Tibial artery (tissue), 4 donors: ENCODE results near the gene KMT2B.

Experiments
- DNase-seq, 2 donors: peaks; one replicate each; pipeline ENCODE4 v3.0.0-alpha.2; 2019
- H3K27ac ChIP-seq, 2 donors: fragments of 200-600 bp; sonication (generic) in 1 of 2; 1 replicate in 1 of 2; 2 replicates in 1 of 2; pipeline ENCODE4 v1.5.1; 2018 to 2019; ENCODE audit warnings: mild to moderate bottlenecking in 1 of 2
- H3K27me3 ChIP-seq, 2 donors: fragments of 200-600 bp; sonication (generic) in 1 of 2; one replicate each; pipeline versions ENCODE4 v1.5.1 to v1.6.0; 2016 to 2019
- H3K36me3 ChIP-seq, 3 donors: fragments of 200-600 bp; sonication (generic) in 2 of 3; one replicate each; pipeline ENCODE4 v1.5.1; 2016 to 2019; ENCODE audit warnings: mild to moderate bottlenecking in 2 of 3
- H3K4me1 ChIP-seq, 4 donors: fragments of 200-600 bp; sonication (generic) in 2 of 4; 1 replicate in 3 of 4; 2 replicates in 1 of 4; pipeline ENCODE4 v1.5.1; 2016 to 2019
- H3K4me3 ChIP-seq, 2 donors: fragments of 200-600 bp; sonication (generic) in 1 of 2; 1 replicate in 1 of 2; 2 replicates in 1 of 2; pipeline ENCODE4 v1.5.1; 2018 to 2019; ENCODE audit warnings: mild to moderate bottlenecking in 2 of 2
- H3K9me3 ChIP-seq, 3 donors: fragments of 200-600 bp; sonication (generic) in 1 of 3; one replicate each; pipeline ENCODE4 v1.5.1; 2016 to 2019
- intact Hi-C: fragments of 100-400 bp; cut with DNase I; formaldehyde crosslinking; loops from one replicate; pipeline ENCODE4 v1.15.0; 2023; ENCODE audit warnings: low total_unique reads
- TF ChIP-seq, protein P1 (sequence below), 2 experiments: fragments of 200-600 bp in 1 of 2; fragments of 450-650 bp in 1 of 2; IDR thresholded peaks; one replicate each; pipeline ENCODE4 v1.5.1; 2017 to 2019; ENCODE audit warnings: antibody characterized with exemption in 2 of 2, mild to moderate bottlenecking in 1 of 2, moderate library complexity in 1 of 2

KMT2B gene

DNA sequence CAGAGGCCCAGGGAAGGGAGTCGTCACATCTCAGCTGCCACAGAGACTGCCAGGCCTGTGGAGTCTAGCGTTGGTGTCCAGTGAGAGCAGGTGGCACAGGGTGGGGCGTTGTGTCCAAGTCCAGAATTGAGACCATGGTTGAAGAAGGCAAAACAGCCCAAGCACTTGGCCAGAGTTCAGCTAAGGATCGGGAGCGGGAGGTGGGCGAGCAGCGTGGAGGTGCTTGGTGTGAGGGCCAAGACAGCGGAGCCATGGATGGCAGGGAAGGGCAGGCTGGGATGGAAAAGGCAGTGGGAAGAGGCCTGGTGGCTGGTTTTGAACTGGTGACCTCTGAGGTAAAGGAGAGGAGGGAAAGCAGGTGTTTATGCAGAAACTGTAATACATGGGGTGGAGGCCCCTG, 16.5 kb downstream of the KMT2B start:
- DNase-seq, result no peak

DNA sequence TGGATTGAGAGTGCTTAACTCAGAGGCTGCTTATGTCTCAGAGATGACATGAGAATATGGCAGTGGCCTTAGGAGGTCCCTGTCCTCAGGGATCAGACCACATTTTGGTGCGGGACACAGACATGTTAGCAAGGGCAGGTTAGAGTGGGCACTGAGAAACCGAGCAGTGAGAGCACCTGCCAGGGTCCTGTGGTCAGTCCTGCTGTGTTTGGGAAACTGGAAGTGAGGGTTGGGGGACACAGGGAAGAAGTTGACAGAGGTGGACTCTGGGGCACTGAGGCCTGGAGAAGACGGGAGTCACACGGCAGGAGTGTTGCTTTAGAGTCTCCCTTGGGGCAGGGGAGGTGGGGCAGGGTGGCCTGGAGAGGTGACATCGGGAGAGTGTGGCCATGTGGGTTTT, 17.1 kb downstream of the KMT2B start:
- intact Hi-C loops, result no loop called here
- Histone ChIP-seq H3K27ac (no peak overlapping the region), H3K4me3 (no peak overlapping the region), H3K27me3 (no peaks in the 10 kb centered on the region), H3K36me3 (peaks cover 45 to 93% (median 89%) of the 10 kb centered on the region in 3 donors), H3K4me1 (peaks cover 0 to 9% (median 7%) of the 10 kb centered on the region in 4 donors), H3K9me3 (no peaks in the 10 kb centered on the region)
- TF ChIP-seq, protein P1, sequence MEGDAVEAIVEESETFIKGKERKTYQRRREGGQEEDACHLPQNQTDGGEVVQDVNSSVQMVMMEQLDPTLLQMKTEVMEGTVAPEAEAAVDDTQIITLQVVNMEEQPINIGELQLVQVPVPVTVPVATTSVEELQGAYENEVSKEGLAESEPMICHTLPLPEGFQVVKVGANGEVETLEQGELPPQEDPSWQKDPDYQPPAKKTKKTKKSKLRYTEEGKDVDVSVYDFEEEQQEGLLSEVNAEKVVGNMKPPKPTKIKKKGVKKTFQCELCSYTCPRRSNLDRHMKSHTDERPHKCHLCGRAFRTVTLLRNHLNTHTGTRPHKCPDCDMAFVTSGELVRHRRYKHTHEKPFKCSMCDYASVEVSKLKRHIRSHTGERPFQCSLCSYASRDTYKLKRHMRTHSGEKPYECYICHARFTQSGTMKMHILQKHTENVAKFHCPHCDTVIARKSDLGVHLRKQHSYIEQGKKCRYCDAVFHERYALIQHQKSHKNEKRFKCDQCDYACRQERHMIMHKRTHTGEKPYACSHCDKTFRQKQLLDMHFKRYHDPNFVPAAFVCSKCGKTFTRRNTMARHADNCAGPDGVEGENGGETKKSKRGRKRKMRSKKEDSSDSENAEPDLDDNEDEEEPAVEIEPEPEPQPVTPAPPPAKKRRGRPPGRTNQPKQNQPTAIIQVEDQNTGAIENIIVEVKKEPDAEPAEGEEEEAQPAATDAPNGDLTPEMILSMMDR (IDR thresholded peaks at IDR 0.05), result no peak
- DNase-seq, result no peak

More for the DNA sequence above, 16.5 kb downstream of the KMT2B start:
- Histone ChIP-seq H3K27me3 (no peaks in the 10 kb centered on the region), H3K4me1 (peaks cover 0 to 3% (median under 1%) of the 10 kb centered on the region in 4 donors), H3K27ac (no peak overlapping the region), H3K9me3 (no peaks in the 10 kb centered on the region), H3K4me3 (no peak overlapping the region), H3K36me3 (peaks cover 51 to 99% (median 95%) of the 10 kb centered on the region in 3 donors)
- TF ChIP-seq, protein P1 (IDR thresholded peaks at IDR 0.05), result no peak
- intact Hi-C loops, result no loop called here

DNA sequence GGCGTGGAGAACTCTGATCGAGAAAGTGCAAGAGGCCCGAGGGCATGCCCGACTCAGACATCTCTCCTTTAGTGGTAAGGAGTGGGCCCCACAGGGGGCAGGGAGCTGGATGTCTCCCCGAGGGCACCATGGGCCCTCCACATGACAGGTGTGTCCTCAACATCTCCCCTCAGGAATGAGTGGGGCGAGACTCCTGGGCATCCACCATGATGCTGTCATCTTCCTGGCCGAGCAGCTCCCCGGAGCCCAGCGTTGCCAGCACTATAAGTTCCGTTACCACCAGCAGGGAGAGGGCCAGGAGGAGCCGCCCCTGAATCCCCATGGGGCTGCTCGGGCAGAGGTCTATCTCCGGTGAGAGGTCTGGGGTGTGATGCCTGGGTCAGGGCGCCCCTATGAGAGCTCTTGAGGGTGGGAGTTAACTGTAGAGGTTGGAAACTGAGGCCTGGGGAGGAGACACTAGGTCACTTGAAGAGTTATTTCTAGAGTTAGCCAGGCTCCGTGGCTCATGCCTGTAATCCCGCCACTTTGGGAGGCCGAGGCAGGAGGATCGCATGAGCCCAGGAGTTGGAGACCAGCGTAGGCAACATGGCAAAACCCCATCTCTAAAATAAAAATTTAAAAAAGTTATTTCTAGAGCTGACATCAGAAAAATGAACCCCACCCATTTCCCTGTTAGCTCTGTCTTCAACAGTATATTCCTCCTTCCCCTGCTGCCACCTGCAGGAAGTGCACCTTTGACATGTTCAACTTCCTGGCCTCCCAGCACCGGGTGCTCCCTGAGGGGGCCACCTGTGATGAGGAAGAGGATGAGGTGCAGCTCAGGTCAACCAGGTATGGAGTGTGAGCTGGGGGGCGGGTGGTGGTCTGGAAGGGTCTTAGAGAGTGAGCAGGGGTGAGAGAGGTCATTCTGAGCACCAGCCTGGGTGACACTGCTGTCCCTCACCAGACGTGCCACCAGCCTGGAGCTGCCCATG, 19.4 kb downstream of the KMT2B start:
- Histone ChIP-seq H3K9me3 (no peaks in the 10 kb centered on the region), H3K27ac (no peak overlapping the region), H3K4me3 (no peak overlapping the region), H3K4me1 (peaks cover 0 to 23% (median 14%) of the 10 kb centered on the region in 4 donors), H3K36me3 (peaks cover 22 to 70% (median 66%) of the 10 kb centered on the region in 3 donors), H3K27me3 (no peaks in the 10 kb centered on the region)
- DNase-seq, result no peak
- intact Hi-C loops, result no loop called here
- TF ChIP-seq, protein P1 (IDR thresholded peaks at IDR 0.05), result no peak

DNA sequence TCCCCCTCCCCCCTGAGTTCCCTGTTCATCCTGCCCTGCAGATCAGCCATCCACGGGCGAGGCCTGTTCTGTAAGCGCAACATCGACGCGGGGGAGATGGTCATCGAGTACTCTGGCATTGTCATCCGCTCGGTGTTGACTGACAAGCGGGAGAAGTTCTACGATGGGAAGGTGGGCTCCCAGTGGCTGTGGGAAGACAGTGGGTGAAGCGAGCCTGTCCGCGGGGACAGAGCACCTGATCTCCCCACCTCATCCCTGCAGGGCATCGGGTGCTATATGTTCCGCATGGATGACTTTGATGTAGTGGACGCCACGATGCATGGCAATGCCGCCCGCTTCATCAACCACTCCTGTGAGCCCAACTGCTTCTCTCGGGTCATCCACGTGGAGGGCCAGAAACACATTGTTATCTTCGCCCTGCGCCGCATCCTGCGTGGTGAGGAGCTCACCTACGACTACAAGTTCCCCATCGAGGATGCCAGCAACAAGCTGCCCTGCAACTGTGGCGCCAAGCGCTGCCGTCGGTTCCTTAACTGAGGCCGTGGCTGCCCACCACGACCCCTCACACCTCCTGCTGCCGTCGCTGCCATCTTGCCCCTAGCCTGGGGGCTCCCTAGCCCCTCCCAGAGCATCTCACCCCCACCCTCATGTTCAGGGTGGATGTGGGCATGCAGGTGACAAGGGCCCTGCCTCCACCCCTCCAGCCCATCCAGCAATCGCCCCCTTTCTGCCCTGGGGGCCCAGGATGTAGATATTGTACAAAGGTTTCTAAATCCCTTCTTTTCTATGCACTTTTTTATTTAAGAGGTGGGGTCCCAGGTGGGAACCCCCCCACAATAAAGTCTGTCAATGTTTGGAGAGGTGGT, 20.5 kb downstream of the KMT2B start:
- intact Hi-C loops, result no loop called here
- Histone ChIP-seq H3K27ac (no peak overlapping the region), H3K4me1 (peaks cover 0 to 23% (median 14%) of the 10 kb centered on the region in 4 donors), H3K36me3 (peaks cover 15 to 66% (median 55%) of the 10 kb centered on the region in 3 donors), H3K27me3 (no peaks in the 10 kb centered on the region), H3K4me3 (no peak overlapping the region), H3K9me3 (no peaks in the 10 kb centered on the region)
- TF ChIP-seq, protein P1 (IDR thresholded peaks at IDR 0.05), result no peak
- no peak for DNase-seq

DNA sequence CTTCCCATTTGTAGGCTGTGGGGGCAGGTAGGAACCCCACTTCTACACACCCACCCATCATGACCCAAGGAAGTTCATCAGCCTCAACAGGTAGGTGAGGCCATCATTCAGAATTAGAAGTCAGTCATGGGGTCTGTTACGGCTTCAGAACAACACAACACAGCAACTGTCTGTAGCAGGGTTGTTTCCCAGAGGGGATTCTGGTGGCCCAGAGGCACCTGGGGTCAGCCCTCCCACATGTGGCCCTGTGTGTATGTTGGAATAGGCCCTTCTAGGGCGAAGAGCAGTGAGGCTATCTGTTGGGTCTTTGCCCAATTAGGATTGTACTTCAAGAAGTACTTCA, 21.1 kb downstream of the KMT2B start:
- Histone ChIP-seq H3K9me3 (no peaks in the 10 kb centered on the region), H3K36me3 (peaks cover 15 to 60% (median 49%) of the 10 kb centered on the region in 3 donors), H3K4me3 (no peak overlapping the region), H3K27me3 (no peaks in the 10 kb centered on the region), H3K27ac (no peak overlapping the region), H3K4me1 (peaks cover 0 to 26% (median 15%) of the 10 kb centered on the region in 4 donors)
- TF ChIP-seq, protein P1 (IDR thresholded peaks at IDR 0.05), result no peak
- DNase-seq, result no peak
- intact Hi-C loops, result no loop called here
